Immature natural killer cell (primary cell): ENCODE results near the gene CELSR1. TPM values are rescaled to one million over a fixed set of nuclear protein-coding genes. Genes with fewer than 3 reads are reported as not detected.

Experiments used
- DNase-seq, 3 donors: peaks; one replicate each; pipeline ENCODE4 v3.0.0; 2022; ENCODE audit warnings: mixed read lengths in 1 of 3
- H3K27ac Mint-ChIP-seq, 6 donors: one replicate each; pipeline ENCODE4 v1.8.0; 2020; ENCODE audit warnings: mixed read lengths in 6 of 6, mild to moderate bottlenecking in 5 of 6, inconsistent platforms in 4 of 6, moderate library complexity in 3 of 6
- H3K27me3 Mint-ChIP-seq, 3 donors: one replicate each; pipeline ENCODE4 v1.8.0; 2020 to 2021; ENCODE audit warnings: low read depth in 3 of 3, mild to moderate bottlenecking in 3 of 3, mixed read lengths in 3 of 3, moderate library complexity in 3 of 3, inconsistent platforms in 1 of 3
- H3K36me3 Mint-ChIP-seq, 3 donors: one replicate each; pipeline ENCODE4 v1.8.0; 2020; ENCODE audit warnings: mixed read lengths in 3 of 3, inconsistent platforms in 2 of 3, mild to moderate bottlenecking in 2 of 3
- H3K4me1 Mint-ChIP-seq, 2 donors: one replicate each; pipeline ENCODE4 v1.8.0; 2020; ENCODE audit warnings: inconsistent platforms in 2 of 2, mild to moderate bottlenecking in 2 of 2, mixed read lengths in 2 of 2, moderate library complexity in 1 of 2
- H3K4me3 Mint-ChIP-seq, 5 donors: one replicate each; pipeline ENCODE4 v1.8.0; 2020; ENCODE audit warnings: mild to moderate bottlenecking in 5 of 5, mixed read lengths in 5 of 5, inconsistent platforms in 3 of 5, moderate library complexity in 3 of 5
- H3K9me3 Mint-ChIP-seq, 6 donors: one replicate each; pipeline ENCODE4 v1.8.0; 2020; ENCODE audit warnings: mild to moderate bottlenecking in 6 of 6, mixed read lengths in 6 of 6, inconsistent platforms in 4 of 6, moderate library complexity in 3 of 6
- polyA plus RNA-seq, 3 donors: library from polyadenylated mRNA; unstranded; fragments of 300-500 nt; fragmentation: Illumina TruSeq; gene quantifications; one replicate each; pipeline ENCODE4 v1.2.3, GENCODE V29; 2021

Gene CELSR1
- polyA plus RNA-seq, 3 donors from 2014 or later: 0.24 to 1.6 (median 1.2) TPM

GRCh38 chr22:46439576-46440465 lies 97.6 kb downstream of the CELSR1 start:
- peaks cover 0 to 3% (median 0%) of the 10 kb centered on the region in 3 donors for H3K36me3 Mint-ChIP-seq
- H3K4me1 Mint-ChIP-seq: no peaks in the 10 kb centered on the region
- peaks cover 2 to 4% (median 2%) of the 10 kb centered on the region in 3 donors for H3K27me3 Mint-ChIP-seq
- no peak overlapping the region for H3K27ac Mint-ChIP-seq
- H3K9me3 Mint-ChIP-seq: no peaks in the 10 kb centered on the region
- H3K4me3 Mint-ChIP-seq: no peak overlapping the region
- no peak for DNase-seq

- H3K4me1 Mint-ChIP-seq: peaks cover 0 to 1% of the 10 kb centered on the region in 2 donors
- no peak for DNase-seq
- H3K36me3 Mint-ChIP-seq: peaks cover 0 to 3% (median 0%) of the 10 kb centered on the region in 3 donors
- no peaks in the 10 kb centered on the region for H3K9me3 Mint-ChIP-seq
- no peak overlapping the region for H3K4me3 Mint-ChIP-seq
- no peak overlapping the region for H3K27ac Mint-ChIP-seq
- H3K27me3 Mint-ChIP-seq: peaks cover 2 to 4% (median 2%) of the 10 kb centered on the region in 3 donors
Observed at GRCh38 chr22:46439111-46439510, 98.3 kb downstream of the CELSR1 start.

- Mint-ChIP-seq H3K36me3 (peaks cover 0 to 3% (median 0%) of the 10 kb centered on the region in 3 donors), H3K27me3 (peaks cover 2 to 4% (median 2%) of the 10 kb centered on the region in 3 donors), H3K4me3 (no peak overlapping the region), H3K9me3 (no peaks in the 10 kb centered on the region), H3K4me1 (peaks cover 0 to 10% of the 10 kb centered on the region in 2 donors), H3K27ac (peak overlapping the region in 1 of 6 donors; percentile 69)
- no peak for DNase-seq
Observed at GRCh38 chr22:46437671-46438440, 99.6 kb downstream of the CELSR1 start.

- Mint-ChIP-seq H3K27ac (no peak overlapping the region), H3K36me3 (peaks cover 0 to 6% (median 0%) of the 10 kb centered on the region in 3 donors)
Observed at GRCh38 chr22:46436595-46437175, 100.7 kb downstream of the CELSR1 start.

DNA sequence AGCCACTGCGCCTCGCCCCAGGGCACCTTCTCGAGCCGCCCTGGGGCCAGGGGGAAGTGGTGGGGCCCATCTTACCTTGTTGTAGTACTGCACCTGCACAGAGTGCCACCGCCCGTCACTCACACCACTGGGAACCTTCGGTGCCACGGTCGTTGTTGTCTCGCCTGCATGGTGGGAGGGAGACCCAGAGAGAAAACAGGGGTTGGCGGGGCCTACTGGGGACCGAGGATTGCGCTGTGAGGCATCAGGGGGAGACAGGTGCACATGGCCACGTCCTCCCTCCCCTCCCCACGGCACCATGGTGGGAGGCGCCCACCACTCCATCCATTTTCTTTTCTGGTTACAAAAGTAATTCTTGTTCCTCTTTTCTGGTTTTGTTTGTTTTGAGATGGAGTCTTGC lies 104.1 kb downstream of the CELSR1 start:
- Mint-ChIP-seq H3K4me1 (peaks cover 15 to 24% of the 10 kb centered on the region in 2 donors), H3K27me3 (peaks cover 2 to 6% (median 3%) of the 10 kb centered on the region in 3 donors), H3K4me3 (peak overlapping the region; percentile 3 to 91 (median 50)), H3K9me3 (no peaks in the 10 kb centered on the region), H3K36me3 (peaks cover 0 to 6% (median 0%) of the 10 kb centered on the region in 3 donors), H3K27ac (peak overlapping the region in 1 of 6 donors; percentile 68)
- no peak for DNase-seq

More at GRCh38 chr22:46436595-46437175, 100.7 kb downstream of the CELSR1 start:
- peaks cover 11 to 21% of the 10 kb centered on the region in 2 donors for H3K4me1 Mint-ChIP-seq
- no peak for DNase-seq
- peaks cover 2 to 4% (median 2%) of the 10 kb centered on the region in 3 donors for H3K27me3 Mint-ChIP-seq
- H3K9me3 Mint-ChIP-seq: no peaks in the 10 kb centered on the region
- H3K4me3 Mint-ChIP-seq: no peak overlapping the region

DNA sequence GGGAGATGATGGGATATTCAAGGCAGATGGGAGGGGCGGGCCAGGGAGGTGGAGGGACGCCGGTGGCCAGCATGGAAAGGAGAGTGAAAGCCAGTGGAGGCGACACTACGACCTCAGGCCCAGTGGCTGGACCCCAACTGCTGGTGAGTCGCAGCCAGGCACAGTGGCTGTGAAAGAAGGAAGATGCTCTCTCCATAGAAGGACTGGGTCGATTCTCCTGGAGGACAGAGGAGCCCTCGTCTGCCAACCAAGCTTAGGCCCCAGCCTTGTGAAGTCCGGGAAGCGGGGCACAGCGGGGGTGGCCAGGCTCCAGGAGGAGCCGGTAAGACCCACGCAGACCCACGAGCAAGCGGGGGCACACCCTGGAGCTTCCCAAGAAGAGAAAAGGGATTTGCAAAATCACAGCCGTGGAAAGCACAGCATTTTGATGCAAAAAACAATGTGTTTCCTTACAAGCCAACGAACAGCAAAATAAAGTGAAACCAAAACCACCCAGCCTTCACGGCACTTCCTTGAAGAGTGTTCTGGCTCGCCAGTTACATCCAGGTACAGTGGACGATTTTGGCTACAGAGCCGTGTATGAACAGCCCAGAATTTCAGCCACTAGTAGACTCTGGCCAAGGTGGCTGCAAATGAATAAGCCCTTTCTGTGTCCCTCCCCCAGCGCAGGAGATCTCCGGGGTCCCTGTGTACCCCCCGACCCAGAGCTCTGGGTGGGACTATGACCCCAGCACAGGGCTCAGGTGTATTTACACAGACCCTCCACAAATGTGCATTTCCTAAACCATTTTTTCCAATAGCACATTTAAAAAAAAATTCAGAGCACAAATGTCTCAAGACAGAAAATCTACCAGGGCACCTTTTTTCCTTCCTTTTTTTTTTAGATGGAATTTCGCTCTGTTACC lies 105.0 kb downstream of the CELSR1 start:
- Mint-ChIP-seq H3K36me3 (peaks cover 0 to 6% (median 0%) of the 10 kb centered on the region in 3 donors), H3K27ac (peak overlapping the region; percentile 88 to 97 (median 92)), H3K4me3 (peak overlapping the region; percentile 88 to 94 (median 92)), H3K4me1 (peaks cover 15 to 24% of the 10 kb centered on the region in 2 donors), H3K27me3 (peaks cover 0 to 6% (median 3%) of the 10 kb centered on the region in 3 donors), H3K9me3 (no peaks in the 10 kb centered on the region)
- DNase-seq: peak; percentile 52 to 60 (median 59)

- peaks cover 0 to 7% (median 3%) of the 10 kb centered on the region in 3 donors for H3K27me3 Mint-ChIP-seq
- no peaks in the 10 kb centered on the region for H3K9me3 Mint-ChIP-seq
- no peak for DNase-seq
- peak overlapping the region in 4 of 5 donors; percentile 17 to 92 (median 62) for H3K4me3 Mint-ChIP-seq
- peak overlapping the region in 4 of 6 donors; percentile 17 to 97 (median 94) for H3K27ac Mint-ChIP-seq
- peaks cover 17 to 27% of the 10 kb centered on the region in 2 donors for H3K4me1 Mint-ChIP-seq
- peaks cover 0 to 7% (median 2%) of the 10 kb centered on the region in 3 donors for H3K36me3 Mint-ChIP-seq
Observed at GRCh38 chr22:46430961-46431838, 106.2 kb downstream of the CELSR1 start.

- Mint-ChIP-seq H3K27ac (no peak overlapping the region), H3K9me3 (no peaks in the 10 kb centered on the region), H3K27me3 (peaks cover 0 to 3% (median 3%) of the 10 kb centered on the region in 3 donors), H3K4me1 (peaks cover 24 to 40% of the 10 kb centered on the region in 2 donors), H3K36me3 (peaks cover 0 to 8% (median 4%) of the 10 kb centered on the region in 3 donors), H3K4me3 (no peak overlapping the region)
- no peak for DNase-seq
Observed at GRCh38 chr22:46429325-46429853, 108.0 kb downstream of the CELSR1 start.

DNA sequence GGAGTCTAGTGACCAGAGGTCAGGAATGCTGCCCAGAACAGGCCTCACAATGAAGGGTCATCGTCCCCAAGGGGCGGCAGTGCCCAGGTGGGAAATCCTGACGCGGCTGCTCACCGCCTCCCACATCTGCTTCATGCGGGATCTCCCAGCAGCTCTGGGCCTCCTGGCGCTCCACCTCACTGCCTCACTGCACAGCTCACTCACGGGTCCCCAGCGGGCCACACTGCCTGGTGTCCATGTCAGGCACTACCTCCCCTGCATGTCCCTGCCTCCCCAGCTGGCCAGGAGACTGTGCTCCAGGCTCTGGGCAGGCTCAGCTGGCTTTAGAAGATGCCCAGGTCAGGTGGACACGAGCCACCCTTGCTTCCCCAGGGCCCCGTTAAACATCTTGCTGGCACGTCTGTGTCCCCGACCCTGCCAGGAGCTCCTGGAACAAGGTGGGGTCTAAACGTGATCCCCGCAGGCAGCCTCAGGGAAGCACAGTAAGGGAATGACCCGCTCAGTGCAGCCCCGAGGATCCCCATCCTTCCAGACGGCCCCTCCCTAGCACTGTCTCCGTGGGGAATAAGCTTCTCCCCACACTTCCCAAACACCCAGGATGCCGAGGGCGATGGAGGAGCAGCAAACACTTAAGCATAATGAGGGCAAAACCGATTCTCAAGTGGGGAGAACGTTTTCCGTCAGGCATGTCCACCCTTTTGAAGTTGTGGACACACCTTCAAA lies 108.7 kb downstream of the CELSR1 start:
- no peak overlapping the region for H3K27ac Mint-ChIP-seq

GRCh38 chr22:46428171-46428570 lies 109.2 kb downstream of the CELSR1 start:
- peaks cover 0 to 8% (median 4%) of the 10 kb centered on the region in 3 donors for H3K36me3 Mint-ChIP-seq
- peaks cover 0 to 3% (median 3%) of the 10 kb centered on the region in 3 donors for H3K27me3 Mint-ChIP-seq
- H3K9me3 Mint-ChIP-seq: no peaks in the 10 kb centered on the region
- no peak for DNase-seq
- H3K4me3 Mint-ChIP-seq: no peak overlapping the region
- peaks cover 24 to 31% of the 10 kb centered on the region in 2 donors for H3K4me1 Mint-ChIP-seq
- H3K27ac Mint-ChIP-seq: no peak overlapping the region

More for the DNA sequence above, 108.7 kb downstream of the CELSR1 start:
- peaks cover 0 to 3% (median 3%) of the 10 kb centered on the region in 3 donors for H3K27me3 Mint-ChIP-seq
- H3K4me1 Mint-ChIP-seq: peaks cover 24 to 36% of the 10 kb centered on the region in 2 donors
- DNase-seq: no peak
- H3K9me3 Mint-ChIP-seq: no peaks in the 10 kb centered on the region
- H3K36me3 Mint-ChIP-seq: peaks cover 0 to 8% (median 4%) of the 10 kb centered on the region in 3 donors
- H3K4me3 Mint-ChIP-seq: no peak overlapping the region

GRCh38 chr22:46425016-46425415 lies 112.4 kb downstream of the CELSR1 start:
- no peaks in the 10 kb centered on the region for H3K9me3 Mint-ChIP-seq

More at GRCh38 chr22:46425016-46425415, 112.4 kb downstream of the CELSR1 start:
- peaks cover 0 to 5% (median 4%) of the 10 kb centered on the region in 3 donors for H3K36me3 Mint-ChIP-seq
- H3K27me3 Mint-ChIP-seq: peaks cover 0 to 4% (median 3%) of the 10 kb centered on the region in 3 donors
- H3K4me1 Mint-ChIP-seq: peaks cover 8 to 16% of the 10 kb centered on the region in 2 donors
- no peak for DNase-seq
- H3K4me3 Mint-ChIP-seq: no peak overlapping the region
- no peak overlapping the region for H3K27ac Mint-ChIP-seq
